Ovary (tissue), 9 donors: ENCODE measurements around the gene DIAPH3. TPM values are rescaled to one million over a fixed set of nuclear protein-coding genes. Genes with fewer than 3 reads are reported as not detected.

Experiments used
- DNase-seq, 5 donors: peaks; one replicate each; pipeline ENCODE4 v3.0.0-alpha.2; 2019 to 2020
- H3K27ac ChIP-seq, 2 donors: fragments of 200-600 bp; one replicate each; pipeline versions ENCODE4 v1.5.1 to v1.8.0; 2019 to 2022
- H3K27me3 ChIP-seq: fragments of 200-600 bp; one replicate; pipeline ENCODE4 v1.8.0; 2022
- H3K36me3 ChIP-seq: fragments of 200-600 bp; sonication (generic); one replicate; pipeline ENCODE4 v1.5.1; 2019
- H3K4me1 ChIP-seq: one replicate; pipeline ENCODE4 v1.8.1; 2013; ENCODE audit warnings: mild to moderate bottlenecking, moderate library complexity; ENCODE audit not compliant: insufficient read depth
- H3K4me3 ChIP-seq: fragments of 200-600 bp; sonication (generic); one replicate; pipeline ENCODE4 v1.5.1; 2017
- H3K9me3 ChIP-seq, 2 donors: fragments of 200-600 bp in 1 of 2; sonication (generic) in 1 of 2; one replicate each; pipeline versions ENCODE4 v1.5.1 to v1.8.1; 2013 to 2019; ENCODE audit warnings: mild to moderate bottlenecking in 1 of 2, moderate library complexity in 1 of 2
- EP300 ChIP-seq: sonication (generic); formaldehyde crosslinking; IDR thresholded peaks from one replicate; pipeline ENCODE4 v1.6.1; 2017; ENCODE audit warnings: antibody characterized with exemption
- POLR2A ChIP-seq: fragments of 450-650 bp; IDR thresholded peaks from one replicate; pipeline ENCODE4 v1.6.1; 2017; ENCODE audit warnings: antibody characterized with exemption, mild to moderate bottlenecking, moderate library complexity
- WGBS, 3 donors: extraction: QIAGEN DNeasy Blood & Tissue Kit in 1 of 3; methylation state at CpG; one replicate each; pipeline versions ENCODE4 v1.1.5 to v1.1.7; 2013 to 2017; 5-methylcytosine and 5-hydroxymethylcytosine counted together
- intact Hi-C, 4 donors: fragments of 100-400 bp; cut with DNase I; formaldehyde crosslinking; loops; one replicate each; pipeline versions ENCODE4 v1.11.0 to v1.15.1; 2022 to 2023
- polyA plus RNA-seq, 2 donors: library from polyadenylated mRNA; stranded (reverse); fragments of 200-250 nt in 1 of 2; fragments of 350-450 nt in 1 of 2; fragmentation: Illumina TruSeq in 1 of 2; extraction: RNeasy Lipid Tissue Mini Kit (QIAGEN cat#74804) in 1 of 2; gene quantifications; one replicate each; pipeline ENCODE4 v1.2.3, GENCODE V29; 2013 to 2014
- total RNA-seq, 7 donors: library from RNA; depleted of rRNA in 2 of 7; stranded (reverse); fragments of >200 nt in 2 of 7; fragmentation: NEBNext Ultra II Directional in 3 of 7; extraction: Animal tissue kit (Norgen Biotek cat#: 25700) in 3 of 7; gene quantifications; one replicate each; pipeline versions ENCODE4 v1.1.0 to v1.2.4, GENCODE V29; 2016 to 2023
- TF ChIP-seq, protein P1 (sequence below), 3 donors: fragments of 450-650 bp in 2 of 3; fragments of 200-600 bp in 1 of 3; IDR thresholded peaks; one replicate each; pipeline versions ENCODE4 v1.5.1 to v1.8.0; 2016 to 2022; ENCODE audit warnings: antibody characterized with exemption in 3 of 3, mild to moderate bottlenecking in 1 of 3
- donor health status: DM: no; HTN: no; CAD: no; lungs with moderate emphysema.
- donor health status: DM: no; HTN: no; CAD: no.
- donor health status: Bipolar disorder and iron deficiency.
- donor health status: DM: yes; HTN: yes; CAD: no.
- donor health status: DM: no; HTN: no; CAD: no.
- donor health status: DM: yes; HTN: yes; CAD: no.

The DIAPH3 gene
- total and polyA plus RNA-seq, 9 donors: 0.13 to 2.6 (median 0.40) TPM; not detected in 1

DNA sequence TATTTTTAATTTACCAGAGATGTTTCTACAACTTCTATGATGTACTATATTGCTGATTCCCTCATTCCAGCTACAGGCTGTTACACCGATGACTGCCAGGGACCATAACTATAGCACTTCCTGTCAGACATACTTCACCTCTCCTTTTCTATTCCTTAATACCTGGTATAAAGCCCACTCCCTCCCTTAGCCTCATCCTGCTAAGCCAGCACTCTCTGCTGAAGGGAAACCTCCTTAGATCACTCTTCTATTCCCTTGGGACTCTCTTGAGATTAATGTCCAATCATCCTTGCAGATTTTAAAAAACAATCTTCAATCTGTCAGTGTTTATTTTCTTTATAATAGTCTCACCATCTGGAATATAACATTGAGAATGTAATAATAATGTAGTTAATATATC is 127.9 kb downstream of the DIAPH3 start:
- no peak overlapping the region for H3K27ac ChIP-seq
- 97 to 98% (median 98%) methylated on average over 1 of the region's 1 CpG for WGBS, 3 donors
- H3K4me3 ChIP-seq: no peak overlapping the region
- no peak for DNase-seq
- no peaks in the 10 kb centered on the region for H3K36me3 ChIP-seq
- no peaks in the 10 kb centered on the region for H3K27me3 ChIP-seq
- no peaks in the 10 kb centered on the region for H3K9me3 ChIP-seq
- no peaks in the 10 kb centered on the region for H3K4me1 ChIP-seq
- TF ChIP-seq EP300 (no peak), POLR2A (no peak)
- TF ChIP-seq, protein P1, sequence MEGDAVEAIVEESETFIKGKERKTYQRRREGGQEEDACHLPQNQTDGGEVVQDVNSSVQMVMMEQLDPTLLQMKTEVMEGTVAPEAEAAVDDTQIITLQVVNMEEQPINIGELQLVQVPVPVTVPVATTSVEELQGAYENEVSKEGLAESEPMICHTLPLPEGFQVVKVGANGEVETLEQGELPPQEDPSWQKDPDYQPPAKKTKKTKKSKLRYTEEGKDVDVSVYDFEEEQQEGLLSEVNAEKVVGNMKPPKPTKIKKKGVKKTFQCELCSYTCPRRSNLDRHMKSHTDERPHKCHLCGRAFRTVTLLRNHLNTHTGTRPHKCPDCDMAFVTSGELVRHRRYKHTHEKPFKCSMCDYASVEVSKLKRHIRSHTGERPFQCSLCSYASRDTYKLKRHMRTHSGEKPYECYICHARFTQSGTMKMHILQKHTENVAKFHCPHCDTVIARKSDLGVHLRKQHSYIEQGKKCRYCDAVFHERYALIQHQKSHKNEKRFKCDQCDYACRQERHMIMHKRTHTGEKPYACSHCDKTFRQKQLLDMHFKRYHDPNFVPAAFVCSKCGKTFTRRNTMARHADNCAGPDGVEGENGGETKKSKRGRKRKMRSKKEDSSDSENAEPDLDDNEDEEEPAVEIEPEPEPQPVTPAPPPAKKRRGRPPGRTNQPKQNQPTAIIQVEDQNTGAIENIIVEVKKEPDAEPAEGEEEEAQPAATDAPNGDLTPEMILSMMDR (IDR thresholded peaks at IDR 0.05): no peak
- intact Hi-C loops: no loop called here

DNA sequence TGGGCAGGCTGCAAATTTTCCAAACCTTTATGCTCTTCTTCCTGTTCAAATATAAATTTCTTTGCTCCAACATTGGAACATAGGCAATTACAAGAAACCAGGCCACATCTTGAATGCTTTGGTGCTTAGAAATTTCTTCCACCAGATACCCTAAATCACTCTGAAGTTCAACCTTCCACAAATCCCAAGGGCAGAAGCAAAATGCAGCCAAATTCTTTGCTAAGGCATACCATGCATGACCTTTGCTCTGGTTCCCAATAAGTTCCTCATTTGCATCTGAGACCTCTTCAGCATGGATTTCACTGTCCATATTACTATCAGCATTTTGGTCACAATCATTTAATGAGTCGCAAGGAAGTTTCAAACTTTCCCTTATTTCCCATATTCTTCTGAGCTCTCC is 130.9 kb downstream of the DIAPH3 start:
- Histone ChIP-seq H3K36me3 (no peaks in the 10 kb centered on the region), H3K27ac (no peak overlapping the region), H3K4me3 (no peak overlapping the region), H3K4me1 (no peaks in the 10 kb centered on the region), H3K27me3 (no peaks in the 10 kb centered on the region), H3K9me3 (no peaks in the 10 kb centered on the region)
- TF ChIP-seq, protein P1 (IDR thresholded peaks at IDR 0.05): no peak
- TF ChIP-seq POLR2A (no peak), EP300 (no peak)
- WGBS, 3 donors: 92 to 94% (median 94%) methylated on average over 1 of the region's 1 CpG
- intact Hi-C loops: no loop called here
- DNase-seq: no peak

DNA sequence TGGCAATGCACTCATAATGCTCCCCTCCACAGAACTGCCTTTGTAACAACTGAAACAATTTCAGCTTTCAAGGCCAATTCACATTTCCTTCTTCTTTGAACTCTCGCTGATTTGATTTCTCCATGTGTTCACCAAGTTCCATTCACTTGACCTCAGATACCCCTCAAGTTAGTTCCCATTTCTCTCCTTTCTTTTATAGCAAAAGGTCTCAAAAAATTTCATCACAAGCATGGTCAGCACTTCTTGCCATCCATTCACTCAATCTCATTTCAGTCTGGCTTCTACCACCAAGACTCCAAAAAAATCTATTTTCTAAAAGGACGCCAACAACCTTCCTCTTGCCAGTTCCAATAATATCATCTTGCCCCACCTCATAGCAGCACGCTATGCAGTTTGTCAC is 135.7 kb downstream of the DIAPH3 start:
- intact Hi-C loops: no loop called here
- DNase-seq: no peak
- H3K9me3 ChIP-seq: no peaks in the 10 kb centered on the region
- H3K4me1 ChIP-seq: no peaks in the 10 kb centered on the region
- 82 to 86% (median 86%) methylated on average over 3 of the region's 3 CpGs for WGBS, 3 donors
- no peak overlapping the region for H3K27ac ChIP-seq
- no peaks in the 10 kb centered on the region for H3K36me3 ChIP-seq
- no peak for TF ChIP-seq POLR2A
- TF ChIP-seq EP300: no peak
- TF ChIP-seq, protein P1 (IDR thresholded peaks at IDR 0.05): no peak
- H3K4me3 ChIP-seq: no peak overlapping the region
- H3K27me3 ChIP-seq: no peaks in the 10 kb centered on the region

DNA sequence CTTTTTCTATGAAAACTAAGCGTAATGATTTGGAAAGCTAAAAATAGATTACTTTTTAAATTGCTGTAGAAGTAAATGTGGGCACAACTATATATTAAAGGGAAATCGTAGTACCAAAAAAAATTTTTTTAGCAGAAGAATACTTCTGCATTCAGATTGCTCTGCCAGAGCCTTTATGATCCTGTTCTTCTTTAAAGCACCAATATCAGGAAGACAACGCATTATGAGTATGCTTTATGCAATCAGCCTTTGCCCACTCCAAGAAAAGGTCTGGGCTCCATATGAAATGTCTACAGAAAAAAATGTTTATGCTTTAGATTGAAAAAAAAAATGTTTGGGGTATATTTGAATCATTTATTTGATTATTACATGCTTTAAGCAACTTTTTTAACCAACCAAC is 137.4 kb downstream of the DIAPH3 start:
- DNase-seq: no peak
- no peaks in the 10 kb centered on the region for H3K36me3 ChIP-seq
- no peaks in the 10 kb centered on the region for H3K9me3 ChIP-seq
- intact Hi-C loops: no loop called here
- no peak overlapping the region for H3K27ac ChIP-seq
- H3K4me1 ChIP-seq: no peaks in the 10 kb centered on the region
- H3K27me3 ChIP-seq: no peaks in the 10 kb centered on the region
- WGBS, 3 donors: 62 to 94% (median 81%) methylated on average over 3 of the region's 3 CpGs
- no peak overlapping the region for H3K4me3 ChIP-seq
- no peak for TF ChIP-seq EP300
- TF ChIP-seq POLR2A: no peak
- TF ChIP-seq, protein P1 (IDR thresholded peaks at IDR 0.05): no peak

DNA sequence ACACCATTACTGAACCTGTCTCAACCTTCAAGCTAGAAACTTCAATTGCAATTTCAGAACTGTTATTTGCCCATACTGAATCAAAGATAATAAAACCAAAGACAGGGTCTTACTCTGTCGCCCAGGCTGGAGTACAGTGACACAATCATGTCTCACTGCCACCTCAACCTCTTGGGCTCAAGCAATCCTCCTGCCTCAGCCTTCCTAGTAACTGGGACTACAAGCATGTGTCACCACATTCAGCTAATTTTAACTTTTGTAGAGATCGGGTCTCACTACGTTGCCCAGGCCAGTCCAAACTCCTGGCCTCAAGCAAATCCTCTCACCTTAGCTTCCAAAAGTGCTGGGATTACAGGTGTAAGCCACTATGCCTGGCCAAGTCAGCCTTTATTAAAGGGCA is 143.4 kb downstream of the DIAPH3 start:
- no peak overlapping the region for H3K4me3 ChIP-seq
- TF ChIP-seq POLR2A (no peak), EP300 (no peak)
- TF ChIP-seq, protein P1 (IDR thresholded peaks at IDR 0.05): no peak
- no peak overlapping the region for H3K27ac ChIP-seq
- H3K27me3 ChIP-seq: no peaks in the 10 kb centered on the region
- intact Hi-C loops: no loop called here
- DNase-seq: no peak
- H3K9me3 ChIP-seq: no peaks in the 10 kb centered on the region
- H3K36me3 ChIP-seq: no peaks in the 10 kb centered on the region
- no peaks in the 10 kb centered on the region for H3K4me1 ChIP-seq
- WGBS, 3 donors: 96 to 99% (median 96%) methylated on average over 3 of the region's 3 CpGs
